GM18519 (cell line): ENCODE data around the gene ITGA2B.
"Not testable (repeated sequence)": the region's sequence is repeated elsewhere in the genome, so short reads cannot be mapped to it uniquely, and the experiment has no call there.

Source experiments
- ATAC-seq: cut with Tn5 transposase; IDR thresholded peaks from one replicate; pipeline ENCODE4 v1.9.1; 2021; ENCODE audit warnings: mild to moderate bottlenecking, moderate library complexity; ENCODE audit not compliant: unreplicated experiment, low FRiP score

The ITGA2B gene

GRCh38 chr17:44394112-44394511 lies 4.7 kb upstream of the ITGA2B start:
- ATAC-seq, result not testable (repeated sequence)

GRCh38 chr17:44390250-44390870 lies 911 bp upstream of the ITGA2B start:
- ATAC-seq, result no peak

GRCh38 chr17:44389723-44390202 lies 314 bp upstream of the ITGA2B start:
- ATAC-seq, result no peak

GRCh38 chr17:44387804-44388203 lies 1.6 kb downstream of the ITGA2B start:
- no peak for ATAC-seq

GRCh38 chr17:44386182-44386525 lies 3.3 kb downstream of the ITGA2B start:
- no peak for ATAC-seq

- ATAC-seq, result no peak
Measured at GRCh38 chr17:44385287-44386181, 3.9 kb downstream of the ITGA2B start.

- no peak for ATAC-seq
Measured at GRCh38 chr17:44384823-44385286, 4.6 kb downstream of the ITGA2B start.

- no peak for ATAC-seq
Measured at GRCh38 chr17:44384281-44384822, 5.1 kb downstream of the ITGA2B start.

GRCh38 chr17:44383861-44384260 lies 5.6 kb downstream of the ITGA2B start:
- no peak for ATAC-seq

GRCh38 chr17:44383363-44383762 lies 6.1 kb downstream of the ITGA2B start:
- ATAC-seq, result no peak

- no peak for ATAC-seq
Measured at GRCh38 chr17:44382917-44383316, 6.5 kb downstream of the ITGA2B start.

- ATAC-seq, result no peak
Measured at GRCh38 chr17:44381810-44382305, 7.6 kb downstream of the ITGA2B start.

GRCh38 chr17:44380767-44381166 lies 8.7 kb downstream of the ITGA2B start:
- ATAC-seq, result no peak

GRCh38 chr17:44379887-44380286 lies 9.6 kb downstream of the ITGA2B start:
- ATAC-seq, result no peak

- ATAC-seq, result no peak
Measured at GRCh38 chr17:44378171-44378705, 11.2 kb downstream of the ITGA2B start.

- no peak for ATAC-seq
Measured at GRCh38 chr17:44376779-44377178, 12.7 kb downstream of the ITGA2B start.

- no peak for ATAC-seq
Measured at GRCh38 chr17:44376124-44376523, 13.3 kb downstream of the ITGA2B start.

GRCh38 chr17:44375196-44376017 lies 14.0 kb downstream of the ITGA2B start:
- ATAC-seq, result no peak

GRCh38 chr17:44374306-44375195 lies 14.9 kb downstream of the ITGA2B start:
- no peak for ATAC-seq
